ENCODE measurements around the gene PANX3.

- TF ChIP-seq POLR2A (IDR thresholded peaks at IDR 0.05) = no peak
- TF ChIP-seq CTCF (IDR thresholded peaks at IDR 0.05) = no peak
These were observed at the start of gene PANX3 for GRCh38 chr11:124611064-124611463.

Measured in ovary (tissue), 3 donors.